Activated T-cell treated with anti-CD3 and anti-CD28 coated beads, Interleukin-2, amount 50 U/mL, for 72 hours (primary cell): ENCODE data around the gene MBD3. TPM values are rescaled to one million over a fixed set of nuclear protein-coding genes. Genes with fewer than 3 reads are reported as not detected.
A peak's percentile ranks its signal among the peaks of the same experiment; 100 is the strongest.

Experiments used
- ATAC-seq, 2 donors: fragments of 150-1000 bp; cut with Tn5 transposase; replicated peaks in 1 of 2; 2 replicates each; pipeline ENCODE4 v1.10.0; 2021; ENCODE audit warnings: moderate library complexity in 2 of 2, mild to moderate bottlenecking in 1 of 2
- DNase-seq, 2 donors: peaks; one replicate each; pipeline ENCODE4 v3.0.0; 2021 to 2022; ENCODE audit warnings: mixed read lengths in 1 of 2
- H3K27ac Mint-ChIP-seq: one replicate; pipeline ENCODE4 v1.8.0; 2022; ENCODE audit warnings: mild to moderate bottlenecking, moderate library complexity, mixed read lengths
- H3K27me3 Mint-ChIP-seq: one replicate; pipeline ENCODE4 v1.8.0; 2022; ENCODE audit warnings: low read depth, mixed read lengths
- H3K36me3 Mint-ChIP-seq, 2 donors: one replicate each; pipeline ENCODE4 v1.8.0; 2022; ENCODE audit warnings: mixed read lengths in 2 of 2, mild to moderate bottlenecking in 1 of 2; ENCODE audit not compliant: insufficient read depth in 2 of 2
- H3K4me1 Mint-ChIP-seq: one replicate; pipeline ENCODE4 v1.8.0; 2022; ENCODE audit warnings: low read depth, mixed read lengths
- H3K4me3 Mint-ChIP-seq, 2 donors: one replicate each; pipeline ENCODE4 v1.8.0; 2022; ENCODE audit warnings: mild to moderate bottlenecking in 2 of 2, mixed read lengths in 2 of 2, moderate library complexity in 2 of 2
- H3K9me3 Mint-ChIP-seq, 2 donors: one replicate each; pipeline ENCODE4 v1.8.0; 2022; ENCODE audit warnings: mixed read lengths in 2 of 2
- total RNA-seq, 2 donors: library from RNA; stranded (reverse); gene quantifications; one replicate each; pipeline ENCODE4 v1.2.3, GENCODE V29; 2022

Gene MBD3
- total RNA-seq, 2 donors from 2014 or later = 71.2 to 77.9 TPM

GRCh38 chr19:1602091-1602707 lies 9.5 kb upstream of the MBD3 start:
- Mint-ChIP-seq H3K36me3 (peaks cover 0 to 4% of the 10 kb centered on the region in 2 donors), H3K27me3 (no peaks in the 10 kb centered on the region), H3K27ac (no peak overlapping the region), H3K4me1 (peaks cover 42% of the 10 kb centered on the region), H3K9me3 (no peaks in the 10 kb centered on the region), H3K4me3 (no peak overlapping the region)
- ATAC-seq = no peak
- DNase-seq = no peak

GRCh38 chr19:1601613-1602064 lies 9.0 kb upstream of the MBD3 start:
- Mint-ChIP-seq H3K27ac (no peak overlapping the region), H3K27me3 (no peaks in the 10 kb centered on the region), H3K4me1 (peaks cover 36% of the 10 kb centered on the region), H3K9me3 (no peaks in the 10 kb centered on the region), H3K4me3 (no peak overlapping the region), H3K36me3 (peaks cover 0 to 5% of the 10 kb centered on the region in 2 donors)
- DNase-seq (no peak), ATAC-seq (no peak)

- no peak overlapping the region for H3K4me3 Mint-ChIP-seq
- H3K36me3 Mint-ChIP-seq = peaks cover 0 to 6% of the 10 kb centered on the region in 2 donors
- no peak for DNase-seq
- H3K27ac Mint-ChIP-seq = no peak overlapping the region
- no peaks in the 10 kb centered on the region for H3K27me3 Mint-ChIP-seq
- H3K4me1 Mint-ChIP-seq = peaks cover 22% of the 10 kb centered on the region
- ATAC-seq = no peak
- no peaks in the 10 kb centered on the region for H3K9me3 Mint-ChIP-seq
These were observed 6.8 kb upstream of the MBD3 start for GRCh38 chr19:1599460-1599846.

- no peaks in the 10 kb centered on the region for H3K27me3 Mint-ChIP-seq
- H3K36me3 Mint-ChIP-seq = peaks cover 0 to 6% of the 10 kb centered on the region in 2 donors
- peaks cover 16% of the 10 kb centered on the region for H3K4me1 Mint-ChIP-seq
- no peak overlapping the region for H3K27ac Mint-ChIP-seq
- ATAC-seq (no peak), DNase-seq (no peak)
- no peak overlapping the region for H3K4me3 Mint-ChIP-seq
- no peaks in the 10 kb centered on the region for H3K9me3 Mint-ChIP-seq
These were observed 6.3 kb upstream of the MBD3 start for GRCh38 chr19:1598777-1599459.

- Mint-ChIP-seq H3K36me3 (peaks cover 0 to 4% of the 10 kb centered on the region in 2 donors), H3K27ac (no peak overlapping the region), H3K4me1 (peaks cover 30% of the 10 kb centered on the region), H3K4me3 (peak overlapping the region; percentile 93 to 94), H3K27me3 (no peaks in the 10 kb centered on the region), H3K9me3 (no peaks in the 10 kb centered on the region)
- ATAC-seq (no peak), DNase-seq (no peak)
These were observed 772 bp upstream of the MBD3 start for GRCh38 chr19:1593501-1593772.

- DNase-seq (peak; percentile 89 to 92), ATAC-seq (peak; percentile 87 to 91)
- H3K27ac Mint-ChIP-seq = peak overlapping the region; percentile 87
- no peaks in the 10 kb centered on the region for H3K27me3 Mint-ChIP-seq
- H3K36me3 Mint-ChIP-seq = peaks cover 0 to 4% of the 10 kb centered on the region in 2 donors
- H3K9me3 Mint-ChIP-seq = no peaks in the 10 kb centered on the region
- H3K4me1 Mint-ChIP-seq = peaks cover 40% of the 10 kb centered on the region
- H3K4me3 Mint-ChIP-seq = peak overlapping the region; percentile 87 to 98
These were observed 476 bp downstream of the MBD3 start for GRCh38 chr19:1592024-1592754.

- peak overlapping the region; percentile 87 for H3K27ac Mint-ChIP-seq
- peaks cover 40% of the 10 kb centered on the region for H3K4me1 Mint-ChIP-seq
- H3K27me3 Mint-ChIP-seq = no peaks in the 10 kb centered on the region
- no peaks in the 10 kb centered on the region for H3K9me3 Mint-ChIP-seq
- peaks cover 0 to 2% of the 10 kb centered on the region in 2 donors for H3K36me3 Mint-ChIP-seq
- DNase-seq (no peak), ATAC-seq (no peak)
- peak overlapping the region; percentile 87 to 98 for H3K4me3 Mint-ChIP-seq
These were observed 1.1 kb downstream of the MBD3 start for GRCh38 chr19:1591421-1592023.

- Mint-ChIP-seq H3K4me1 (peaks cover 40% of the 10 kb centered on the region), H3K27me3 (no peaks in the 10 kb centered on the region), H3K4me3 (peak overlapping the region; percentile 87 to 98), H3K36me3 (peaks cover 0 to 2% of the 10 kb centered on the region in 2 donors), H3K27ac (peak overlapping the region; percentile 79), H3K9me3 (no peaks in the 10 kb centered on the region)
- DNase-seq = peak; percentile 35 to 41
- no peak for ATAC-seq
These were observed 1.8 kb downstream of the MBD3 start for GRCh38 chr19:1590641-1591397.

GRCh38 chr19:1587872-1588271 lies 4.8 kb downstream of the MBD3 start:
- Mint-ChIP-seq H3K27ac (peak overlapping the region; percentile 44), H3K36me3 (peaks cover 3 to 8% of the 10 kb centered on the region in 2 donors), H3K4me1 (peaks cover 31% of the 10 kb centered on the region), H3K4me3 (no peak overlapping the region), H3K9me3 (no peaks in the 10 kb centered on the region), H3K27me3 (no peaks in the 10 kb centered on the region)
- DNase-seq (no peak), ATAC-seq (no peak)

GRCh38 chr19:1585243-1585580 lies 7.5 kb downstream of the MBD3 start:
- no peaks in the 10 kb centered on the region for H3K9me3 Mint-ChIP-seq
- peaks cover 3 to 8% of the 10 kb centered on the region in 2 donors for H3K36me3 Mint-ChIP-seq
- H3K4me1 Mint-ChIP-seq = peaks cover 18% of the 10 kb centered on the region
- H3K27me3 Mint-ChIP-seq = no peaks in the 10 kb centered on the region
- ATAC-seq (no peak), DNase-seq (no peak)
- H3K4me3 Mint-ChIP-seq = no peak overlapping the region
- H3K27ac Mint-ChIP-seq = no peak overlapping the region

GRCh38 chr19:1584500-1585242 lies 8.0 kb downstream of the MBD3 start:
- ATAC-seq = no peak
- peaks cover 13% of the 10 kb centered on the region for H3K4me1 Mint-ChIP-seq
- DNase-seq = no peak
- H3K27ac Mint-ChIP-seq = no peak overlapping the region
- H3K9me3 Mint-ChIP-seq = no peaks in the 10 kb centered on the region
- no peak overlapping the region for H3K4me3 Mint-ChIP-seq
- peaks cover 3 to 13% of the 10 kb centered on the region in 2 donors for H3K36me3 Mint-ChIP-seq
- no peaks in the 10 kb centered on the region for H3K27me3 Mint-ChIP-seq

- Mint-ChIP-seq H3K4me1 (peaks cover under 1% of the 10 kb centered on the region), H3K9me3 (no peaks in the 10 kb centered on the region), H3K36me3 (peaks cover 3 to 18% of the 10 kb centered on the region in 2 donors), H3K27ac (no peak overlapping the region), H3K27me3 (no peaks in the 10 kb centered on the region), H3K4me3 (no peak overlapping the region)
- ATAC-seq = no peak
- no peak for DNase-seq
These were observed 10.5 kb downstream of the MBD3 start for GRCh38 chr19:1582201-1582600.
